Midbrain (tissue), 1 donor: ENCODE data around the gene DOK1.
A peak's percentile ranks its signal among the peaks of the same experiment; 100 is the strongest.

Source experiments
- DNase-seq: peaks from one replicate; lab custom pipeline; 2025; lab: John Stamatoyannopoulos, UW

Gene DOK1

GRCh38 chr2:74553892-74554819, at the start of gene DOK1, which contains the start of gene LOXL3:
TSS of gene DOK1 (plus strand) at chr2:74554720. CDS start at chr2:74554755, 35 bp downstream.
TSS of gene LOXL3 (minus strand) at chr2:74553942. CDS start at chr2:74552634, 1,308 bp downstream.
- peak; percentile 76 for DNase-seq

DNA sequence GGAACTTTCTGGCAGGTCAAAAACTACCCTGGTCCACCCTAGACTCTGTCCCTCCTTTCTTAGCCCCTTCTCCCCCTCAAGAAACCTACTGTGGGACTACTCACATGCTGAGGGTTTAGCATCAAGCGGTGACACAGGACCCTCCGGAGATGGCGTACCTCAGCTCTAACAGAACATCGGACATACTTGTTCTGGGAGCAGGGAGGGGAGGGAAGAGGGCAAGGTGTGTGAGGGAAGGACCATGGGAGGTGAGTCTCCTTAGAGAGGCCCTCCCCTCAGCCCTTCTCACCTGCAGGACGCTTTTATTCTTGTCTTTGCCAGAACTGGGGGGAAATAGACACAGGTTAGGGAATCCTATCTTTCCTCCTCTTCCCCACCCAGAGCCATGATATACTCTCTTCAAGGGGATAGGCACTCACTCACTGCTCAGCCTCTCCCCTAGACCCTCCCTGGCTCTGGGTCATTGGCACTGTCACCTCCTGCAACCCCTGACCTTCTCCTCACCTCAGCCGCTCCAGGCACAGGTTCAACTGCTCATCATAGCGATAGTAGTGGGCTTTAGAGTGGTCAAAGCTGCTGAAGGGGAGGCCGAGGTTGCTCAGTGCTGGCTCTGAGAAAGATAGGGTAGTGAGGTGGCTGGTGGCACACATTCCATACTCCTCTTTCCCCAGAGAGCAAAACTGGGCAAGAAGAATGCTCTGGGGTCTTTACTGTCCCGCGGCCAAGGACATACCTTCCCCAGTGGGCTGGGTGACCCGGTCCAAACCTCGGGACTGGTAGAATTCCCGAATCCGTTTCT, 48.9 kb upstream of the DOK1 start:
- DNase-seq: no peak

DNA sequence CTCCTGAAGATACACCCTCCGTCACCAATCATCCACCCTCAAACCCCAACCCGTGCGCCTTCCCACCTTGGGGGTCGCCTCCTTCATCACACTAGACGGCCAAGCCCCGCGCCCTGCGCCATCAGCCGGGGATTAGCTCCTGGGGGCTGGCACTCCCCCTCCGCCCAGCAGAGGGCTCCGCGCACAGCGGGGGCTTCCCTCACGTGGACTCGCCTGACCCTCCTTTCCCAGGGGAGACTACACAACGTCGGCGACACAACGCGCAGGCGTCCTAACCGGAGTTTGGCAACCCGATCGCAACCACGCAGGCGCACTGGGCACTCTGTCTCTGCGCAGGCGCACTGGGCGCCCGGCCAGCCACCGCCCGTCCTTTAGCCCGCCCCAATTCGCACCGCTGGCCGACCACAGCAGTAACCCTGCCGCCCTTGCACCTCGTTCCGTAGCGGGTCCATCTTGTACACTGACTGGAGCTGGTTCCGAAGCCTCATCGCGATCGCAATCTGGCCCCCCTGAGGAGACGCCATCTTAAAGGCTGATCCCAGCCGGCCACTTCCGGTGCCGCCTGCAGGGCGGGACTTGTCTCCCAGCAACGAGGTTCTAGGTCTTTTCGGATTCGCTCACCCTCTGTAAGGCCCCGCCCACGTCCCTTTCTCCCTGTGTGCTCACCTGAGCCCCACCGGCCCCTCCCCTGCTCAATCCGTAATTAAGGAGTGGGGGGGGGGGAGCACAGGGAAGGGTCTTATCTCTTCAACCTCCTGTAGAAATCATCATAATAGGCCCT, 47.2 kb upstream of the DOK1 start, which contains the start of gene PCGF1:
Gene PCGF1, minus strand, starts transcription at position 551 of the 781 bp plus-strand sequence. Its CDS starts 27 bp downstream, at position 524.
- DNase-seq: peak; percentile 96

- DNase-seq: peak; percentile 35
Measured at GRCh38 chr2:74507926-74508520, 46.5 kb upstream of the DOK1 start.

DNA sequence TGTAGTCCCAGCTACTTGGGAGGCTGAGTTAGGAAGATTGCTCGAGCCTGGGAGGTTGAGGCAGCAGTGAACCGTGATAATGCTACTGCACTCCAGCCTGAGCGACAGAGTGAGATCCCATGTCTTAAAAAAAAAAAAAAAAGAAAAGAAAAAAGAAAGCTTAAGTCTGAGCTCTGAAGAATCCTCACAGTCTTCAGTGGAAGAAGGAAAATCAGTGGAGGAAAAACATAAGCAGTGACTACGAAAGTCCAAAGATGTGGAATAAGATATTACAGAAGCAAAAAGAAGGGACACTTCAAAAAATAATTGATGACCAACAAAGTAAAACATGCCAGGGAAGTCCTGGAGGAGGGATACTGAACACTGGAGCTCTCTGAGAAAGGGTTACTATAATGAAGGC, 44.2 kb upstream of the DOK1 start:
- DNase-seq: no peak

DNA sequence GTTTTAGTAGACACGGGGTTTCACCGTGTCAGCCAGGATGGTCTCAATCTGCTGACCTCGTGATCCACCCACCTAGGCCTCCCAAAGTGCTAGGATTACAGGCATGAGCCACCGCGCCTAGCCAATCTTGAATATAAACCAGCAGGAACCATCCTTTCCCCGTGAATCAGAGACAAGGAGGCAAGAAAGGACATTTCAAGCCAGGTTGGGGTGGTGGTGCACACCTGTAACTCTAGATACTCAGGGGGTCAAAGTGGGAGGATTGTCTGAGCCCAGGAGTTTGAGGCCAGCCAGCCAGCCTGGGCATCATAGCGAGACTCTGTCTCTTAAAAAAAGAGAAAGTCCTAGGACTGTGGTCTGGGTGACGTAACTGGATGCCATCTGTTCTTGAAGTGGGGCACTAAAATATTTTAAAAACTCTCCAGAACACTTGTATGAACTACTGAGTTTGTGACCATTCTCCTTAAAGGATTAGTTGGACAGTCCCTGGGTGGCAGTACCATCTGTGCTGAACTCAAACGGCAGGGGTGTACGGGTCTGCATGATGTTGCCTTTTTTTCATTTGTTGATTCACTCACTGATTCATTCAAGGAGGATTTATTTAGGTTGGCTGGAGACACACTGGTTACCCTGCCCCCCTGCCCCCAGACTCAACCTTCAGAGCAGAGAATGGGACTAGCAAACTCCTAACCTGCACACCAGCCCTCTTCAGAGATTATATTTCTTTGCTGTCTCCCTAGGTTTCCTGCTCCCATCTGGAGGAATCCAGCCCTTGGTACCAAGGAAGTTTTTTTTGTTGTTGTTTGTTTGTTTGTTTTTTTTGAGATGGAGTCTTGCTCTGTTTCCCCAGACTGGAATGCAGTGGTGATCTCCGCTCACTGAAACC, 43.2 kb upstream of the DOK1 start:
- DNase-seq: no peak

- DNase-seq: no peak
Measured at GRCh38 chr2:74512744-74513604, 41.5 kb upstream of the DOK1 start.

GRCh38 chr2:74513605-74514367, 40.7 kb upstream of the DOK1 start:
- DNase-seq: no peak

- no peak for DNase-seq
Measured at GRCh38 chr2:74514368-74515270, 39.9 kb upstream of the DOK1 start, which contains the start of gene TLX2. TSS of gene TLX2 (plus strand) at chr2:74514450. CDS start at chr2:74514807, 357 bp downstream.

DNA sequence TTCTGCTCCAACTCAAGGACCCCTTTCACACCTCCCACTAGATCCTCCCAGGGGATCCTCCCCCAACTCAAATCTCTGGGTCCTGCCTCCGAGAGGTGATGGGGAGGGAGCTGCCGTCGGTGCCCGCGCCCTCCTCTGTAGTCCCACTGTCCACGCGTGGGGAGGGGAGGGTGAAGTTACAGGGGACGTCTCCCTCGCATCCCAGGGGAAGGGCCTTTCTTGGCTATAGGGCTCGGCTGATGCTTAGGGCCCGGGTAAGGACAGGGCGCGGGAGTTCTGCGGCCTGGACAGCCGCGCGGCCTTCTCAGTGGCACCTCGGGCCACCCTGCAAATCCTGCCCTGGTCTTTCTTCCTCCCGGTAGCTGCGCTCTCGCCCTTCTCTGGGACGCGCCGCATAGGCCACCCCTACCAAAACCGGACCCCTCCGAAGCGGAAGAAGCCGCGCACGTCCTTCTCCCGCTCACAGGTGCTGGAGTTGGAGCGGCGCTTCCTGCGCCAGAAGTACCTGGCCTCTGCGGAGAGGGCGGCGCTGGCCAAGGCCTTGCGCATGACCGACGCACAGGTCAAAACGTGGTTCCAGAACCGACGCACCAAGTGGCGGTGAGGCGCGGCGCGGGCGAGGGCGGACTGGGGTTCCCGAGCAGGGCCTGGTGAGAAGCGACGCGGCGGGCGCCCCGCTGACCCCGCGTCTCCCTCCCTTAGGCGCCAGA, 39.1 kb upstream of the DOK1 start:
- DNase-seq: no peak

DNA sequence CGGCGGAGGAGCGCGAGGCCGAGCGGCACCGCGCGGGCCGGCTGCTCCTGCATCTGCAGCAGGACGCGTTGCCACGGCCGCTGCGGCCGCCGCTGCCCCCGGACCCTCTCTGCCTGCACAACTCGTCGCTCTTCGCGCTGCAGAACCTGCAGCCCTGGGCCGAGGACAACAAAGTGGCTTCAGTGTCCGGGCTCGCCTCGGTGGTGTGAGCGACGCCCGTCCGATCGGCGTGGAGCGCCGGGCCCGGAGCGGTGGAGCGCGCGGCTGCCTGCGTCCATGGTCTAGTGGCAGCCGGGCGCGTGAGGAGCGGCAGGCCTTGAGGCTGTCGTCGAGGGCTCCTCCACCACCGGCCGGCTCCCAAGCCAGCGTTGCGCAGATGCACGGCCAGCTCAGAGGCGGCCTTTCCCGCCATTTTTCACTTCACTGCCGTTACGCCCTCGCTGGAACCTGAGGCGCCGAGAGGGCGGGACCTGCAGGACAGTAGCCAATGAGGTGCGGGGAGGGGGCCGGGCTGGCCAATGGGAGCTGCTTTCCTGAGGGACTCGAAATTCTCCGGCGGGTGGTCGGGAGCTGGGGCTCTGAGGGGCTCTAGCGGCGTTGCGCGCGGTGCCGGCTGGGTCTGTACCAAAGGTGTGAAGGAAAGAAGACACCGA, 38.4 kb upstream of the DOK1 start:
- peak; percentile 10 for DNase-seq

DNA sequence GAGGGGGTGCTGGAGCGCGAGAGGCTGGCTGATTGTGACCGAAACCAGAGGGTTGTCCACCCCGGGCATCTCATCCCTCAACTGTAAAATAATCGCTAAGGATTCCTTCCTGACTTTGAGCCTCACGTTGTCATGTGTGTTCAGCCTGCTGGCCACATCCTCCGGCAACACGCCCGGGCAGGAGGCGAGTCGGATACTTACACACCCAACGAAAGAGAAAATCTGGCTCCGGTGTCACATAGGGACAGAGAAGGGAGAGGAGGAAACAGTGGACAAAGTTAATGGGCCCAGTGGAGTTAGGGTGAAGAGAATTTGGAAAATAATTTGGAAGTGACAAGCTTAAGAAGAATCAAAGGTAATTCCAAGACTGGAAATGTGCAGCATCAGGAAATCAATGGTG, 37.9 kb upstream of the DOK1 start:
- no peak for DNase-seq

DNA sequence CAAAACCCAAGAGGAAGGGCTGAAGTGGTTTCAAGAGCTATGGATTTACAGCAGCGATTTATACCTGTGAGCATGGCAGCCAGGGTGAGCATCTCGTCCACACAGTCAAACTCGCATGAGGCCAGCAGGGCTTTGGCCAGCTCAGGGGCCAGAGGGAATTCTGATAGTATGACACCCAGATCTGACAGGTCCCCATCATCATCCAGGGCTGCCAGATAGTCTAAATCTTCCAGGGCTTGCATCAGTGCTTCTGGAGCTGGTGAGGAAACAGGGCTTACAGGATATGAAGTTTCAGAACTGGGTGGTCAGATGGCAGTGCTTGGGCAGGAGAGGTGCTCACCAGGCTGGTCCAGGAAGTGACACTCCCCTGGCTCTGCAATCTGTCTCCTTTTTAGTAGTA, 32.0 kb upstream of the DOK1 start:
- no peak for DNase-seq

GRCh38 chr2:74524005-74524404, 30.5 kb upstream of the DOK1 start:
- no peak for DNase-seq

DNA sequence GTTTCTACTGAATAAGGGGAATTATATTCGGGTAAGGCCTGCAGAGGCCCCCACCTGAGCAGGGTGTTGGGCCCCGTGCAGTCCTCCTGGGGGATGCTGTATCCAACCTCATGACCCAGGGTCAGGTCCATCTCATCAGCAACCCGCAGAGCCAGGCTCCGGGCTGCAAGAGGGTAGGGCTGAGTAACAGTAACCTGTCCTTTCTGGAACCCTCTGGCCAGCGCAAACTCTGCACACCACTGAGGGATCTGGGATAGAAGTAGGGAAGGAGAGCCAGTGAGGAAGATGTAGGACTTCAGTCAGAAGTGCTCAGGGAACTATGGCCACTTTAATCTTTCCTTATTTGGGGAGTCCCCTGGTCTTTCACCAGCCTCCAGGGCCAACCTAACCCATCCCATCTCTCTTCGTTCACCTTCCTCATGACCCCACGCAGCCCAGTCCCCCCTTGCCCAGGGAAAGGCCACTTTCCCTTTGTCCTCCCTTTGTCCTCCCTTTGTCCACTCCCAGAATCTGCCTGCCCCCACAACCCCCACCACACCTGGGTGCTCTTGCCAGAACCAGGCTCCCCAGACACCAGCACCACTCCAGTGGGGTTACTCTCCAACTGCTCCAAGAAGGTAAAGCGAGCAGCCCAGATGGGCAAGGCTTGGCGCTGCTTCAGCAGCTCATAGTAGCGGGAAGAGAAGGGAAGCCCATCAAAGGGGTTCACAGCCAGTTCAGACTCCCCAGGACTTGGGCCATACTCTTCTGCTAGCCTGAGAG, 29.4 kb upstream of the DOK1 start:
- DNase-seq: no peak
